Measurements from ENCODE around the gene ZFP92.

The ZFP92 gene

GRCh38 chrX:153446950-153447580 lies 35.8 kb downstream of the ZFP92 start:
- peaks cover 4% of the 10 kb centered on the region for H3K27me3 ChIP-seq (ENCODE audit: control insufficient read depth, insufficient read depth, low read length)
- H3K9ac ChIP-seq (ENCODE audit: low read length), result no peak overlapping the region

GRCh38 chrX:153447581-153447960 lies 36.3 kb downstream of the ZFP92 start:
- Histone ChIP-seq H3K27me3 (ENCODE audit: control insufficient read depth, insufficient read depth, low read length) (peaks cover 4% of the 10 kb centered on the region), H3K9ac (ENCODE audit: low read length) (no peak overlapping the region), H3K36me3 (ENCODE audit: control insufficient read depth, insufficient read depth, low read length) (no peaks in the 10 kb centered on the region), H3K4me3 (ENCODE audit: low read length) (no peak overlapping the region), H3K27ac (ENCODE audit: low read depth, low read length) (no peak overlapping the region), H3K4me1 (ENCODE audit: control insufficient read depth, insufficient read depth, low read length) (no peaks in the 10 kb centered on the region)

More at GRCh38 chrX:153446950-153447580, 35.8 kb downstream of the ZFP92 start:
- no peak overlapping the region for H3K27ac ChIP-seq (ENCODE audit: low read depth, low read length)
- H3K36me3 ChIP-seq (ENCODE audit: control insufficient read depth, insufficient read depth, low read length), result no peaks in the 10 kb centered on the region
- no peaks in the 10 kb centered on the region for H3K4me1 ChIP-seq (ENCODE audit: control insufficient read depth, insufficient read depth, low read length)
- no peak overlapping the region for H3K4me3 ChIP-seq (ENCODE audit: low read length)

GRCh38 chrX:153448556-153449367 lies 37.5 kb downstream of the ZFP92 start:
- Histone ChIP-seq H3K4me1 (ENCODE audit: control insufficient read depth, insufficient read depth, low read length) (no peaks in the 10 kb centered on the region), H3K27ac (ENCODE audit: low read depth, low read length) (no peak overlapping the region), H3K36me3 (ENCODE audit: control insufficient read depth, insufficient read depth, low read length) (no peaks in the 10 kb centered on the region), H3K4me3 (ENCODE audit: low read length) (no peak overlapping the region), H3K27me3 (ENCODE audit: control insufficient read depth, insufficient read depth, low read length) (peaks cover 4% of the 10 kb centered on the region), H3K9ac (ENCODE audit: low read length) (no peak overlapping the region)

- H3K4me3 ChIP-seq (ENCODE audit: low read length), result no peak overlapping the region
- peaks cover 4% of the 10 kb centered on the region for H3K27me3 ChIP-seq (ENCODE audit: control insufficient read depth, insufficient read depth, low read length)
- no peaks in the 10 kb centered on the region for H3K36me3 ChIP-seq (ENCODE audit: control insufficient read depth, insufficient read depth, low read length)
- H3K27ac ChIP-seq (ENCODE audit: low read depth, low read length), result no peak overlapping the region
- no peak overlapping the region for H3K9ac ChIP-seq (ENCODE audit: low read length)
- no peaks in the 10 kb centered on the region for H3K4me1 ChIP-seq (ENCODE audit: control insufficient read depth, insufficient read depth, low read length)
Measured at GRCh38 chrX:153449368-153450113, 38.3 kb downstream of the ZFP92 start.

GRCh38 chrX:153450114-153450948 lies 39.1 kb downstream of the ZFP92 start:
- no peaks in the 10 kb centered on the region for H3K36me3 ChIP-seq (ENCODE audit: control insufficient read depth, insufficient read depth, low read length)
- no peak overlapping the region for H3K4me3 ChIP-seq (ENCODE audit: low read length)
- no peak overlapping the region for H3K27ac ChIP-seq (ENCODE audit: low read depth, low read length)
- no peaks in the 10 kb centered on the region for H3K4me1 ChIP-seq (ENCODE audit: control insufficient read depth, insufficient read depth, low read length)
- no peak overlapping the region for H3K9ac ChIP-seq (ENCODE audit: low read length)
- H3K27me3 ChIP-seq (ENCODE audit: control insufficient read depth, insufficient read depth, low read length), result peaks cover 4% of the 10 kb centered on the region

GRCh38 chrX:153450949-153451277 lies 39.6 kb downstream of the ZFP92 start:
- no peak overlapping the region for H3K27ac ChIP-seq (ENCODE audit: low read depth, low read length)
- no peak overlapping the region for H3K9ac ChIP-seq (ENCODE audit: low read length)
- no peaks in the 10 kb centered on the region for H3K4me1 ChIP-seq (ENCODE audit: control insufficient read depth, insufficient read depth, low read length)
- peaks cover 4% of the 10 kb centered on the region for H3K27me3 ChIP-seq (ENCODE audit: control insufficient read depth, insufficient read depth, low read length)
- no peaks in the 10 kb centered on the region for H3K36me3 ChIP-seq (ENCODE audit: control insufficient read depth, insufficient read depth, low read length)
- no peak overlapping the region for H3K4me3 ChIP-seq (ENCODE audit: low read length)

GRCh38 chrX:153454901-153455550 lies 43.8 kb downstream of the ZFP92 start:
- H3K9ac ChIP-seq (ENCODE audit: low read length), result no peak overlapping the region
- H3K36me3 ChIP-seq (ENCODE audit: control insufficient read depth, insufficient read depth, low read length), result no peaks in the 10 kb centered on the region
- no peaks in the 10 kb centered on the region for H3K27me3 ChIP-seq (ENCODE audit: control insufficient read depth, insufficient read depth, low read length)

GRCh38 chrX:153455571-153455970 lies 44.3 kb downstream of the ZFP92 start:
- Histone ChIP-seq H3K27me3 (ENCODE audit: control insufficient read depth, insufficient read depth, low read length) (no peaks in the 10 kb centered on the region), H3K4me3 (ENCODE audit: low read length) (no peak overlapping the region), H3K36me3 (ENCODE audit: control insufficient read depth, insufficient read depth, low read length) (no peaks in the 10 kb centered on the region), H3K9ac (ENCODE audit: low read length) (no peak overlapping the region), H3K27ac (ENCODE audit: low read depth, low read length) (no peak overlapping the region), H3K4me1 (ENCODE audit: control insufficient read depth, insufficient read depth, low read length) (no peaks in the 10 kb centered on the region)

More at GRCh38 chrX:153454901-153455550, 43.8 kb downstream of the ZFP92 start:
- no peak overlapping the region for H3K4me3 ChIP-seq (ENCODE audit: low read length)
- no peaks in the 10 kb centered on the region for H3K4me1 ChIP-seq (ENCODE audit: control insufficient read depth, insufficient read depth, low read length)
- H3K27ac ChIP-seq (ENCODE audit: low read depth, low read length), result no peak overlapping the region

- no peak overlapping the region for H3K9ac ChIP-seq (ENCODE audit: low read length)
- H3K27ac ChIP-seq (ENCODE audit: low read depth, low read length), result no peak overlapping the region
- no peaks in the 10 kb centered on the region for H3K36me3 ChIP-seq (ENCODE audit: control insufficient read depth, insufficient read depth, low read length)
- H3K27me3 ChIP-seq (ENCODE audit: control insufficient read depth, insufficient read depth, low read length), result no peaks in the 10 kb centered on the region
- H3K4me3 ChIP-seq (ENCODE audit: low read length), result no peak overlapping the region
- H3K4me1 ChIP-seq (ENCODE audit: control insufficient read depth, insufficient read depth, low read length), result no peaks in the 10 kb centered on the region
Measured at GRCh38 chrX:153456161-153456560, 44.9 kb downstream of the ZFP92 start.

GRCh38 chrX:153456704-153457103 lies 45.4 kb downstream of the ZFP92 start:
- Histone ChIP-seq H3K4me1 (ENCODE audit: control insufficient read depth, insufficient read depth, low read length) (no peaks in the 10 kb centered on the region), H3K27ac (ENCODE audit: low read depth, low read length) (no peak overlapping the region), H3K27me3 (ENCODE audit: control insufficient read depth, insufficient read depth, low read length) (no peaks in the 10 kb centered on the region), H3K4me3 (ENCODE audit: low read length) (no peak overlapping the region), H3K9ac (ENCODE audit: low read length) (no peak overlapping the region), H3K36me3 (ENCODE audit: control insufficient read depth, insufficient read depth, low read length) (no peaks in the 10 kb centered on the region)

GRCh38 chrX:153457136-153457825 lies 46.0 kb downstream of the ZFP92 start:
- Histone ChIP-seq H3K36me3 (ENCODE audit: control insufficient read depth, insufficient read depth, low read length) (no peaks in the 10 kb centered on the region), H3K4me3 (ENCODE audit: low read length) (no peak overlapping the region), H3K9ac (ENCODE audit: low read length) (no peak overlapping the region), H3K27ac (ENCODE audit: low read depth, low read length) (no peak overlapping the region), H3K27me3 (ENCODE audit: control insufficient read depth, insufficient read depth, low read length) (no peaks in the 10 kb centered on the region), H3K4me1 (ENCODE audit: control insufficient read depth, insufficient read depth, low read length) (no peaks in the 10 kb centered on the region)
